A549 (cell line): Measurements from ENCODE around the gene CLGN. TPM values are rescaled to one million over a fixed set of nuclear protein-coding genes. Genes with fewer than 3 reads are reported as not detected.

Source experiments
- HEYL ChIP-seq: fragments of 250-450 bp; sonication (Bioruptor Pico); IDR thresholded peaks from 2 replicates; pipeline ENCODE4 v1.8.0; 2021; ENCODE audit warnings: mild to moderate bottlenecking, moderate library complexity
- MAFK ChIP-seq: fragments of 450-650 bp; IDR thresholded peaks from 2 replicates; pipeline ENCODE4 v1.6.1; 2014; ENCODE audit not compliant: partially characterized antibody
- ZFP36 ChIP-seq: fragments of 450-650 bp; IDR thresholded peaks from 2 replicates; pipeline ENCODE4 v1.6.1; 2014; ENCODE audit warnings: borderline replicate concordance; ENCODE audit not compliant: partially characterized antibody
- polyA plus RNA-seq, 4 experiments: library from polyadenylated mRNA; depleted of rRNA in 3 of 4; stranded (reverse); fragments of >200 nt; fragmentation: RNase III in 1 of 4; extraction: RNeasy Plus Mini Kit Qiagen cat#74134 plus additional on column Dnase treatment in 1 of 4; gene quantifications; 2 replicates in 3 of 4; 3 replicates in 1 of 4; pipeline ENCODE4 v1.2.3, GENCODE V29; 2011 to 2017

CLGN gene
- polyA plus RNA-seq, 2 of the 4 experiments (the other 2 are of a cell fraction), result 8.4 to 30.9 TPM

DNA sequence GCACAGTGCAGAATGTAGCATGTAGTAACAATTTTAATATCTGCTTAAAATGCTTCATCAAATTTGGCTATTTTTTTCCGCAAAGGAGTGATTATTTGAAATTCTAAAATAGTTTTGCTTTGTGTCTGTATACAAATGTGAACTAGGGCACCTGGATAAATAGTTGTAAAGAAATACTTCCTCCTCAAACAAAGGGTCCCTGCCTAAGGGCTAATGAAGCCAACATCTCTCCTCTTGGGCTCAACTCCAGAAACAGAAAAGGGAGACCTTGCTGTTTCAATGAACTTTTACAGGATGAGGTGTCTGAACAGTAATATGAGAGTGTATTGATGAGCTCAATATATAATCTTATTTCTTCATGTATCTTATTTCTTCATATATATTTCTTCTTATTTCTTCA lies 84.8 kb downstream of the CLGN start (continued):
- TF ChIP-seq ZFP36, result no peak
- TF ChIP-seq HEYL (CRISPR knock-in tag), result no peak
- TF ChIP-seq MAFK, result no peak

Other genes with a start within 250 kb of the CLGN start
- gene SCOC, start 54.0 kb downstream of the CLGN start, polyA plus RNA-seq (2011; rRNA removed), result 49.7 and 71.9 TPM in 2 replicates
- gene SCOC, start 54.0 kb downstream of the CLGN start, polyA plus RNA-seq (2017; fragmentation: RNase III; extraction: RNeasy Plus Mini Kit Qiagen cat#74134 plus additional on column Dnase treatment), result 46.0 to 50.0 TPM (median 49.3 TPM) in 3 replicates
- gene MGAT4D, start 70.6 kb upstream of the CLGN start, polyA plus RNA-seq (2011; rRNA removed), result not detected in 2 replicates
- gene MGAT4D, start 70.6 kb upstream of the CLGN start, polyA plus RNA-seq (2017; fragmentation: RNase III; extraction: RNeasy Plus Mini Kit Qiagen cat#74134 plus additional on column Dnase treatment), result not detected in 3 replicates
- gene ELMOD2, start 96.5 kb upstream of the CLGN start, polyA plus RNA-seq (2011; rRNA removed), result 24.3 and 36.6 TPM in 2 replicates
- gene ELMOD2, start 96.5 kb upstream of the CLGN start, polyA plus RNA-seq (2017; fragmentation: RNase III; extraction: RNeasy Plus Mini Kit Qiagen cat#74134 plus additional on column Dnase treatment), result 10.6 to 12.9 TPM (median 11.8 TPM) in 3 replicates
- gene UCP1, start 141.3 kb upstream of the CLGN start, polyA plus RNA-seq (2011; rRNA removed), result 0.13 TPM in 1 of 2 replicates, not detected in the other
- not detected in 3 replicates for gene UCP1, start 141.3 kb upstream of the CLGN start, polyA plus RNA-seq (2017; fragmentation: RNase III; extraction: RNeasy Plus Mini Kit Qiagen cat#74134 plus additional on column Dnase treatment)